T-helper 2 cell (primary cell): ENCODE measurements around the gene CTDSP2.
"Not testable (repeated sequence)": the region's sequence is repeated elsewhere in the genome, so short reads cannot be mapped to it uniquely, and the experiment has no call there.

Experiments
- DNase-seq, 5 experiments: peaks; one replicate each; pipeline versions ENCODE4 v3.0.0 to v3.0.0-alpha.2; 2012 to 2022

CTDSP2 gene

GRCh38 chr12:57852200-57852599, 5.7 kb upstream of the CTDSP2 start:
- DNase-seq: no peak

GRCh38 chr12:57851552-57851951, 5.0 kb upstream of the CTDSP2 start:
- no peak for DNase-seq

- DNase-seq: peak in 1 of 5 experiments; percentile 36
Observed at GRCh38 chr12:57850854-57851430, 4.4 kb upstream of the CTDSP2 start.

- not testable (repeated sequence) for DNase-seq
Observed at GRCh38 chr12:57849447-57849846, 2.9 kb upstream of the CTDSP2 start.

GRCh38 chr12:57849035-57849434, 2.5 kb upstream of the CTDSP2 start:
- no peak for DNase-seq

GRCh38 chr12:57848208-57848607, 1.7 kb upstream of the CTDSP2 start:
- DNase-seq: no peak

GRCh38 chr12:57846285-57846576, 298 bp downstream of the CTDSP2 start:
- DNase-seq: no peak

GRCh38 chr12:57845478-57846284, 848 bp downstream of the CTDSP2 start:
- DNase-seq: peak; percentile 22 to 59 (median 45)

GRCh38 chr12:57844709-57845477, 1.6 kb downstream of the CTDSP2 start:
- DNase-seq: peak in 1 of 5 experiments; percentile 17

- peak in 3 of 5 experiments; percentile 11 to 37 (median 26) for DNase-seq
Observed at GRCh38 chr12:57842342-57843294, 3.9 kb downstream of the CTDSP2 start.

GRCh38 chr12:57841445-57841844, 5.1 kb downstream of the CTDSP2 start:
- DNase-seq: no peak

GRCh38 chr12:57840726-57841125, 5.8 kb downstream of the CTDSP2 start:
- DNase-seq: no peak

- no peak for DNase-seq
Observed at GRCh38 chr12:57839996-57840395, 6.5 kb downstream of the CTDSP2 start.

- DNase-seq: peak in 1 of 5 experiments; percentile 82
Observed at GRCh38 chr12:57838594-57839302, 7.8 kb downstream of the CTDSP2 start.

- peak in 2 of 5 experiments; percentile 17 to 18 for DNase-seq
Observed at GRCh38 chr12:57837864-57838562, 8.5 kb downstream of the CTDSP2 start.

- DNase-seq: peak in 2 of 5 experiments; percentile 39 to 62
Observed at GRCh38 chr12:57836442-57837375, 9.8 kb downstream of the CTDSP2 start.

GRCh38 chr12:57835366-57836288, 10.9 kb downstream of the CTDSP2 start:
- no peak for DNase-seq

- no peak for DNase-seq
Observed at GRCh38 chr12:57834086-57834876, 12.2 kb downstream of the CTDSP2 start.
